ENCODE measurements around the gene PLK3. TPM values are rescaled to one million over a fixed set of nuclear protein-coding genes. Genes with fewer than 3 reads are reported as not detected.
A peak's percentile ranks its signal among the peaks of the same experiment; 100 is the strongest.
"Not testable (repeated sequence)": the region's sequence is repeated elsewhere in the genome, so short reads cannot be mapped to it uniquely, and the experiment has no call there.

The PLK3 gene
- total RNA-seq, 1 experiment from 2014 or later, result 14.6 TPM

DNA sequence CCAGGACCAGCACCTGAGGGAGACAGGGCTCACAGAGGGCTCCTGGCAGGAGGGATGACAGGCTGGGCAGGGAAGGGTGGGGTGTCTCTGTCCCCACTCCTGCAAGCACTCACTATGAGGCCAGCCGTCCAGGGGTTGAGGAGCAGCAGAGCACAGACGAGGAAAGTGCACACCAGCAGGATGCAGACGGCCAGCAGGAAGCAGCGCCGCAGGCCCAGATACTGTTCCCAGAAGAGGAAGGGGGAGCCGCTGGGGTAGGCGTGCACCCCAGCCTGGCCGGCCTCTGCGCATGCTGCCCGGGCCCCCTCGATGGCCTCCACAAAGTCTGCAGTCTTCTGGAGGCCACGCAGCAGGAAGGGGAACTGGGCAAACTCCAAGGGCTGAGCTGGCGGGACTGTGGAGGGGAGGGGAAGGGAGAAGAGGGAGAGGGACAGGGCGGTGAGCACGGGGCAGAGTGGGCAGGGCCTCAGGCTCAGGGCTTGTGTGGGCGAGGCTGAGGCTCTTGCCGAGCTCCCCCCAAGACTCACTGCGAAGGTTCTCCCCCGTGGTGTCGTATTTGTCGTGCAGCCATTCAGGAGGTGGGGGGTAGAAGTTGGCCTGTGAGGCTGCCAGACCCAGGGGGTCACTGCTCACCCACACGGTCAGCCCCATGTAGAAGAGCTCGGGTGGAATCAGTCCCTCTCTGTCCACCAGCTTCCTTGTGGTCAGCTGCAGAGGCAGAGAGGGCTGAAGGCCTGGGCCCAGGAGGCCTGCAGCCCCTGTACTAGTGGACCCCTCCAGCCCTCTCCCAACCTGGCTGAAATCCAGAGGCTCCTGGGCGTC, 26.4 kb downstream of the PLK3 start:
- DNase-seq (ENCODE audit: extremely low read depth, low read depth), result no peak

DNA sequence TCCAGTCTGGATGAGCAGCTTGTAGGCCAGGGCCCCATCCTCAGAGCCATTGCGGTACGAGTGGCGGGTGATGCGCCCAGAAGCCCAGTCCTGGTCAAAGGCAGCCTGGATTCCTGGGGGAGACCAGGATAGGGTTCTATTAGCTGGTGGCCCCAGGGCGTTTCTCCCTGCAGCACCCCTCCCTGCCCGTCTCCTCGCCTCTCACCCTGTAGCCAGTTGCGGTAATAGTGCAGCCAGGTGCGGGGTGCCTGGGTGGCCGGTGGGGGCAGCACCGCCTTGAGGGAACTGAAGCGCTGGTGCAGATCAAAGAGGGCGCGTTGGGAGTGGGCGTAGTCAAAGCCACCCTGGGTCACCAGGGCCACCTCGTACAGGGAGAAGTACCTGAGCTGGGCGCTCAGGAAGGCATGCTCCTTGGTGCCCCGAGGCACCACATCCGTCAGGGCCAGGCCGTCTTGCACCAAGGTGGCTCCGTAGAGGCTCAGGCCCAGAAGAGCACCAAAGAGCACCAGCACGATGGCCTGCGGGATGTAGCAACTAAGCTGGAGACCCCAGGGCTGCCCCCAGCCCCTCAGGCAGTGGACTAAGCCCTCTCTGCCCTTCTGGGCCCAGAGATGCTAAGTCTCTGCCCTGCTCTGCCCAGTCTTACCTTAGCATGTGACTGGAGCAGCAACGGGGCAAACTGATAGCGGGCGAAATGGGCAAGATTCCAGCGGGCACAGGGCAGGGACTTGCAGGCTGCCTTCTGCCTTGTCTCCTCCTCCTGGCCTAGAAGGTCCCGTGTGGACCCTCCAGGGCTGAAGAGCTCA, 27.2 kb downstream of the PLK3 start:
- no peak for DNase-seq (ENCODE audit: extremely low read depth, low read depth)

DNA sequence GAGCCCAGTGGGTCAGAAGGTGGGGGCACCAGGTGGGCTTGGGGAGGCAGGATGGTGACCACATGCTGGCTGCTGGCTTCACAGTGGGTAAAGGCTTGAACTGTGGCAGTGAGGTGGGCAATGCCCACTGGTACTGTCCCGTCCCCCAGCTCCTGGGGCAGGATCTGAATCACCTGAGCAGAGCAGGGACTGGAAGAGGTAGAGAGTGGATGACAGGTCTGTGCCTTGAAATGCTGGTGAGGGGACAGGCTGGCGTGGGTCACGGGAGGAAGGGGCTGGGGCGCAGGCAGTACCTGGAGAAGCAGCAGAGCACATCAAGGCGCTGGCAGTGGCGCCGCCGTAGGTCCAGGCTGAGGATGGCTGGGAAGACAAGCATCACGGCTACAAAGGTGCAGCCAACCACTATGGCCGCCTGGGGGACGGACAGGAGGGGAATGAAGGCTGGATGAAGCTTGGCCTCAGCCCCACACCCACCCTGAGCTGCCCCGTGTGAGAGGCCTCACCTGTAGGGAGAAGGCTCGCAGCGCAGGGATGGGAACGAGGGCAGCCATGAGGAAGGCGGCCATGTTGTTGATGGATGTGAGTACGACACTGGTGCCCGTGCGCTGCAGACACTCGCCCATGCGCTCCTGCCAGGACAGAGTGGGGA, 27.9 kb downstream of the PLK3 start:
- DNase-seq (ENCODE audit: extremely low read depth, low read depth), result no peak

DNA sequence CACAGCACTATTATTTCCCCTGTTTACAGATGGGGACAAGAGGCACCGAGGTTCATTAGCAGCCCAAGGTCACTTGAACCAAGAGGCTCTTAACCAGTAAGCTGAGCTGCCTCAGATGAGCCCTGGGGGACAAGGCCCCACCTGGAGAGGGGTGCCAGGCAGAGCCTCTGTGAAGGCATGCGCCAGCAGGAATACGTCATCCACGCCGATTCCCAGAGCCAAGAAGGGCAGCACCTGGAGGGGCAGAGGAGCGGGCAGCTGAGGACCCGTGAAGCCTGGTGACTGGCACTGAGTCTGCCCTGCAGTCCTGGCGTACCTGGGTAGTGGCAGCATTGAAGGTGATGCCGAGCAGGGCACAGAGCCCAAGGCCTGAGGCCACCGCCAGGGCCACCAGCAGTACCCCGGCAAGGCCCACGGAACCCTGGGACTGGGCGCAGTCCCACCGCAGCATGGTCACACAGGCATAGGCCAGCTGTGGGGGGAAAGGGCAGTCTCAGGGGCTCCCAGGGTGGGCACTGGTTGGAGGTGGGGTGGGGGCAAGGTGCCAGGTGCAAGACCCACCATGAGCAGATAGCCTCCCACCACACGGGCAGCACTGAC, 28.8 kb downstream of the PLK3 start:
- DNase-seq (ENCODE audit: extremely low read depth, low read depth), result no peak

DNA sequence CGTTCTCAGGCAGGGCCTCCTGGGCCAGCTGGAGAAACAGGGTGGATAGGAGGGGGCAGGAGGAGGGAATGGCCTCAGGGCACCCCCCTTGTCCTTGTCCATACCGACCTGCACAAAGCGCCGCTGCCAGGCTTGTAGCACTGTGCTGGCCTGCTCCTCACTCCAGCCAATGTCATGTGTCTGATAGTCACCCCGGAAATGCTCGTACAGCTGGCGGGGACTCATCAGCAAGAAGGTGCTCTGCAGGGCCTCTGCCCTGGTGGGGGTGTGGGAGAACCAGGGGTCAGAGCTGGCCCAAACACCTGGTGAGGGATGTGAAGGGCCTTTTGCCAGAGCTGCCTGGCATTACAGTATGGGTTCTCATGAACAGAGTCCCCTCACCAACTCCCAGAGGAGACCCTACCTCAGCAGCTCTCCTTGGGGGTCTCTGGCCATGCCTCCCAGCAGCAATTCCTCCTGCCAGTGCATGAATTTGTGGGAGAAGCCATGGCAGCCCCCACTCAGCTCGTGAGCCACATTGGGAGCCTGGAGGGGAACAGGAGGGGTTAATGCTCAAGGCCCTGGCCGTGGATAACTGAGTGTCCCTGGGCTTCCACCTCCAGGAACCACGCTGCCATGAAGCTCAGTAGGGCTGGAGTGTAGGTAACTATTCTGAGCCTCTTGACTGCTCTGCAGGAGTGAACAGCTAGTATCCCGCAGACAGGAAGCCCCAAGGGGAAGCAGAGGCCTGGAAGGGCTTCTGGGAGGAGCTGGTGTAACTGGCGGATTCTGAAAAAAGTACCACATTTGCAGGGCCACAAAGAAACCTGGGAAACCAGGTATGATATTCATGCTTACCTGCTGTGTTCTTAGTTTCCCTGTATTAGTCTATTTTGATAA, 29.6 kb downstream of the PLK3 start:
- DNase-seq (ENCODE audit: extremely low read depth, low read depth), result no peak

DNA sequence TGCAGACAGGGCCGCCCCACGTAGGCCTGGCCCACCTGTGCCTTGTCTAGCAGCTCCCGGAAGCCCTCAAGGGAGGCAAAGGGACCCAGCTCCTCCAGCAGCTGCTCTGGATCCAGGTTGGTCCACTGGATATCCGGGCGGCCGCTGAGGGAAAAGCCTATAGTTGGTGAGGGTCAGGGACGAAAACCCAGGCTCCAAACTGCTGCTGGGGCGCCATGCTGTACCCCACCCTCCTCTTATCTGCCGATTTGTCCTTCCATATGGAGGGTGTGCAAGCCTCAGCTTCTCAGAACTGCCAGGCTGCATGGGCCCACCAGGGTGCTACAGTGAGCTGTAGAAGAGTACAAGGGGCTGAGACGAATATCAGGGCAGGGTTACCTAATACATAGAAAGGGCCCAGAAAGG, 30.7 kb downstream of the PLK3 start:
- DNase-seq (ENCODE audit: extremely low read depth, low read depth), result no peak

DNA sequence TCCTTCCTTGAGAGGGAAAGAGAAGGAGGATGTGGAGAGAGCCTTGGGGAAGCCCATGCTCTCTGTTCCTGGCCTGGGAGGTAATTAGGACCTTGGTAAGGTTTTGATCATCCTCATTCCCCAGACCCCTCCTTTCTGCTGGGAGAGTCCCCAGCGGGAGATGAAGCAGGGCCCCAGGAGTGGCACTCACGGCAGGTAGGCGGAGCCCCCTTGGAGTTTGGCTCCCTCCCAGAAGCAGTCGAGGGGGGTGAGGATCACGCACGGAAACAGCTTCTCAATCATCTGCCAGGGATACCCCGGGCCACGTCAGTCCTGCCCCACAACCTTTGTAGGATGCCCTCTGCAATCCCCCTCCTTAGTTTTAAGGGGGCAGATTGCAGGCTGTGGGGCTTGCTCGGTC, 31.3 kb downstream of the PLK3 start:
- no peak for DNase-seq (ENCODE audit: extremely low read depth, low read depth)

DNA sequence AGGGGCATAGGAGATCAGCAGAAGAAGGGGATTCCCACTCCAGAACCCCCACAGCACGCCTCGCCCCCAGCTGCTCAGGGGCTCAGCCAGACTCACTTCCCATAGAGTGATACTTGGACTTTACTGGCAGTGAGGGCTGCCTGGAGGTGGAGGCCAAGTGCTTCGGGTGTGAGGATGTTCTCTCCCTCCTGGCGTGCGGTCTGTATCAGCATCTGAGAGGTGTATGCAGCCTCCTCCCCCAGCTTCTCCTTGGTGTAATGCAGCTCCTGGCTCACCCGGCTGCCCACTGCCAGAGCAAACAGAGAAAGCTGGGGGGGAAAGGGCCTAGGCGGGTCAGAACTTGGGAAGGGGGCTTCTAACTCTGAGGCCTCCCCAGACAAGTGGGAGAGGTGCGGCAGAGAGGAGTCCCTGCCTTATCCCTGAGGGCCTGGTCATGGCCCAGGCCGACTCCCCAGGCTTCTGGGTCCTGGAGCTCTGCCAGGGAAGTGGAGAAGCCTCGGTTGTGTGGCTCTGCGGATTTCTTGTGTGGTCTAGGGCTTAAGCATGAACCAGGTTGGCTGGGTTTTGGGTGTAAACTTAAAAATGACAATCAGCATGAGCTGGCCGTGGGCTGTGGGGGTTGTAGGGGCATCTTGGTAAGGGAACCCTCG, 32.0 kb downstream of the PLK3 start:
- DNase-seq (ENCODE audit: extremely low read depth, low read depth), result no peak

DNA sequence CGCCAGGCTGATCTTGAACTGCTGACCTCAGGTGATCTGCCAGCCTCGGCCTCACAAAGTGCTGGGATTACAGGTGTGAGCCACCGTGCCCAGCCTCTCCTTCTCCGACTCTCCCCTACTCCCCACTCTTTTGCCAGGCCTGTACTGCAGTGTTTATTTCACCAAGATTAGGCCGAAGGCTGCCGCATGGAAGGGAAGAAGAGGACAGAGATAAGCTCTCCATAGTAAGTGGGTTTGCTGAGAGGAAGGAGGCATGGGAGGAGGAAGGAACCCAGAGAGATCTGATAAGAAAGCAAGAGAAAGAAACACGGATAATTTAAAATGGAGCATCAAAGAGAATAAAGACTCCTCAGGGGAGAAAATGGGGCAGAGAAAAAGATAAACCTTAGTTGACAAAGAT, 34.2 kb downstream of the PLK3 start:
- no peak for DNase-seq (ENCODE audit: extremely low read depth, low read depth)

DNA sequence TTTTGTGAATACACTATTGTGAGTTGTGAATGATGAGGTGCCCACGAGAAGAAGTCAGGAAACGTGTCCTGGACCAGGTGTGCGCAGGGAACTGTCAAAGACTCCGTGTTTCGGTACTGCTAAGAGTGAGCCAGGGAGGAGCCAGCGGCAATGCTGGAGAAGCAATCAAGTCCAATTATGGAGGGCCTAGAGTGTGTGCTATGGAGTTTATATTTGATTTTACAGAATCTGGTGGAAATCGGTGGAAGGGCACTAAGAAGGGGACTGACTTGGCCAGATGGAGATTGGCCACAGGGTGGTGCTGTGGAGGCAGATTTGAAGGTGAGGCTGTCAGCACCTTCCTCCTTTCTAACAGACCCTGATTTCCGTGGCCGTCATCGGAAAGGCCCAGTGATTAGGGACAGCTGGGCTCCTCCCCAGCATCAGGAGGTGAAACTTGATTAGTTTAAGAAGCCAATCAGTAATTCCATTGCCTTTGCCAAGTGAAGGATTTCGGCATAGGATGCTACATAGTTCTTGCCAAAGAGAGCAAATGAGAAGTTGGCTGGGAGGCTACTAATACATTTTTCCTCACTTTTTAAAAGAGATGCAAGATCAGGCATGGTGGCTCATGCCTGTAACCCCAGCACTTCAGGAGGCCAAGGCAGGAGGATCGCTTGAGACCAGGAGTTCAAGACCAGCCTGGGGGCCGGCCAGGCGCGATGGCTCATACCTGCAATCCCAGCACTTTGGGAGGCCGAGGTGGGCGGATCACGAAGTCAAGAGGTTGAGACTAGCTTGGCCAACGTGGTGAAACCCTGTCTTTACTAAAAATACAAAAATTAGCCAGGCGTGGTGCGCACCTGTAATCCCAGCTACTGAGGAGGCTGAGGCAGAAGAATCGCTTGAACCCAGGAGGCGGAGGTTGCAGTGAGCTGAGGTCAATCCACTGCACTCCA, 35.8 kb downstream of the PLK3 start:
- DNase-seq (ENCODE audit: extremely low read depth, low read depth), result peak; percentile 67

DNA sequence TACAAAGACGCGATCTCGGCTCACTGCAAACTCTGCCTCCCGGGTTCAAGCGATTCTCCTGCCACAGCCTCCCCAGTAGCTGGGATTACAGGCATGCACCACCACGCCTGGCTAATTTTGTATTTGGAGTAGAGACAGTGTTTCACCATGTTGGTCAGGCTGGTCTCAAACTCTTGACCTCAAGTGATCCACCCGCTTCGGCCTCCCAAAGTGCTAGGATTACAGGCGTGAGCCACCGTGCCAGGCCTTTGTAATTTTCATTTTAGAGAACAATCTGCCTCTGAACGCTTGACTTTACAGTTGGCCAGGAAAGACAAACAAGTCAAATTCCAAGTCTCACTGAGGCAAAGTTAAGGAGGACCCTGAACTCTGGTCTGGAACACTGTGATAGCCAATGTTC, 38.1 kb downstream of the PLK3 start:
- DNase-seq (ENCODE audit: extremely low read depth, low read depth), result not testable (repeated sequence)

DNA sequence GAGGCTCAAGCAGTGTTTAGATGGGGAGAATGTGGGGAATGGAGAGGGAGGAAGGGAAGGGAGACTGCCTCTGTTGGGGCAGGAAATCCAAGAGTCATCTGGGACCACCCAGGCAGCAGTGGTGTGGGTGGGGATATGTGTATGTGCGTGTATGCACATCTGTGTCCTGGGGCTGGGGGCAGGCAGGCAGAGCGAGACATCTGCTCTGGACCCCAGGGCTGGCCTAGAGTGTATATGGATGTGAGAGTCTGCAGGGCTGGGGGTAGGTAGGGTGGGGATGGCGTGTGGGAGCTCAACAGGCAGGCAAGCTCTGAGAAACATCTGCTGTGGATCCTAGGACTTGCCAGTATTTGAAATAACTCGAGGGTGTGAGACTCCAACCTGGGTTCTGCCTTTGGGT, 39.4 kb downstream of the PLK3 start:
- no peak for DNase-seq (ENCODE audit: extremely low read depth, low read depth)

DNA sequence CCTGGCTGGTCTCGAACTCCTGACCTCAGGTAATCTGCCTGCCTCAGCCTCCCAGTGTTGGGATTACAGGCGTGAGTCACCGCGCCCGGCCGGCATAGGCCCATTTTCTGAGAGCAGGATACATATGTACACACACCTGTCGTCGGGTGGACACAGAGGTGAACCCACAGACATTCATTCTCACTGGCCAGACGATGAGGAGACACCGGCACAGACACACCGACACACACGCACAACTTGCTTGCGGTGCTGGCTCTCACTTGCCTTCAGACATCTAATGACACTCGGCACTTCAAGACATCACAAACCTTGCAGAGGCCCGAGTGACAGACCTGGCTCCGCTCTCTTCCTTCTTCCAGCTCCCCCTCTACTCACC, 42.3 kb downstream of the PLK3 start:
- DNase-seq (ENCODE audit: extremely low read depth, low read depth), result no peak

DNA sequence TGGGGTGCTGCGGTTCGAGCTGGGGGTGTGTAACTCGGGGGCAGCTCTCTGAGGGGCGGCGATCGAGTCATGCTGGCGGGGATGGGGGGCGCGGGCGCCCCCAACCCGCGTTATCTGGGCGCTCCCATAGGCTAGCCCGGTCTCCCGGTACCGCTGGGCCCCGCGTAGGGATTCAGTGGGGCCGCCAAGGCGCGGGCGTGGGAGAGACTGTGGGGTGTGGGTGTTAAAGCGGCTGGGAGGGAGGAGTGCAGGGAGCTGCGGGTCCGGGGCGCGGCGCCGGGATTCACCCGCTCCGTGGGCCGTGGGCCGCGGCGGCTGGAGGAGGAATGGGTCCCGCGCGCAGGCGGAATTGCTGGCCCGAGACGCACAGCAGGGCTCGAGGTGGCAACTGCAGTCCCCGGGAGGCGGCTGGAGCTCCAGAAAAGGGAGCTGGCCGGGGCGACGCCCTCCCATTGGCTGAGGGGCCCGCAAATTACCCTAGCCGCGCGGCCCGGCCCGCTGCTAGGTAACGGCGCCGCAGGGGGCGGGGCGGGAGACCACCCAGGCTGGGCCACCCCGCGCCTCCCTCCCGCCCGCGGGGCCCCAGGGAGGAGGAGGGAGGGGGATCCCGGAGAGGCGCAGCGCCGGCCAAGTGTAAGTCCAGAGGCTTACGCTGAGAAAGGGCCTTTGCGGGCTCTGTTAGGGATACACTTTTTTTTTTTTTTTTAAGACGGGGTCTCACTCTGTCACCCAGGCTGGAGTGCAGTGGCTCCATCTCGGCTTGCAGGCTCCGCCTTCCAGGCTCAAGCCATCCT, 42.9 kb downstream of the PLK3 start, which contains the start of gene PTCH2:
TSS of gene PTCH2 (minus strand) at position 392 of the 794 bp plus-strand sequence. CDS start at position 71, 321 bp downstream.
- peak; percentile 15 for DNase-seq (ENCODE audit: extremely low read depth, low read depth)

DNA sequence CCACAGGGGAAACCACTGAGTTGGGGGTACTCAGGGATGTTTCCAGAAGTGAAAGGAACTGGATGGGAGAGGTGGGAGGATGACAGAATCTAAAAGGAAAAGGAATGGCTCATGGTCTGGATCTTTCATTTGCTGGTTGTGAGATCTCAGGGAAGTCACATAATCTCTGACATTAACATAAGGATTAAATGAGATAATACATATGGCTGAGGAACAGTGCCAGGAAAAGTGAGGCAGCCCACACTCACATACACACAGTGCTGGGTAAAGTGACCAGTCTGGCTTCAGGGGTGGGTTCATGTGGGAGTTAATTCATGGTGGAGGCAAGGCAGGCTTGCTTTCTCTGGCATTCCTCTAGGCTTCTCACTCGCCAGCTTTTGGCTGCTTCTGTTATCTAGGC, 46.8 kb downstream of the PLK3 start:
- DNase-seq (ENCODE audit: extremely low read depth, low read depth), result no peak

DNA sequence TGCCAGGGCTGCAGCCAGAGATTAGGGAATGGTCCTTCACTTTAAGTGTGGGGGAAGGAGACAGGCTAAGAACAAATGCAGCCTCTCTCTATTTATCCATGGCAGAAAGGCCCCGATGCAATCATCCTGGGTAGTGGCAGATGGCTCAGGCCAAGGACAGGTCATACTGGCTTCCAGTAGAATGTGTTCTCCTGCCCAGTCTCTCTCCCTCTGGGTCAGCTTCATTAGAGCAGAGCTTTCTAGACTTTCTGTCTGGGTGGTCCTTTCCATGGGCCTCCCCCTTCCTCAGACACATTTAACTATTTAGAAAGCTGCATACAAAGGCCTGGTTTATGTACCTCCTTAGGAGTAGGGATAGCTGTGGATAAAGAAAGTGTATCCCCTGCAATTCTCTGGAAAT, 47.7 kb downstream of the PLK3 start:
- DNase-seq (ENCODE audit: extremely low read depth, low read depth), result no peak

DNA sequence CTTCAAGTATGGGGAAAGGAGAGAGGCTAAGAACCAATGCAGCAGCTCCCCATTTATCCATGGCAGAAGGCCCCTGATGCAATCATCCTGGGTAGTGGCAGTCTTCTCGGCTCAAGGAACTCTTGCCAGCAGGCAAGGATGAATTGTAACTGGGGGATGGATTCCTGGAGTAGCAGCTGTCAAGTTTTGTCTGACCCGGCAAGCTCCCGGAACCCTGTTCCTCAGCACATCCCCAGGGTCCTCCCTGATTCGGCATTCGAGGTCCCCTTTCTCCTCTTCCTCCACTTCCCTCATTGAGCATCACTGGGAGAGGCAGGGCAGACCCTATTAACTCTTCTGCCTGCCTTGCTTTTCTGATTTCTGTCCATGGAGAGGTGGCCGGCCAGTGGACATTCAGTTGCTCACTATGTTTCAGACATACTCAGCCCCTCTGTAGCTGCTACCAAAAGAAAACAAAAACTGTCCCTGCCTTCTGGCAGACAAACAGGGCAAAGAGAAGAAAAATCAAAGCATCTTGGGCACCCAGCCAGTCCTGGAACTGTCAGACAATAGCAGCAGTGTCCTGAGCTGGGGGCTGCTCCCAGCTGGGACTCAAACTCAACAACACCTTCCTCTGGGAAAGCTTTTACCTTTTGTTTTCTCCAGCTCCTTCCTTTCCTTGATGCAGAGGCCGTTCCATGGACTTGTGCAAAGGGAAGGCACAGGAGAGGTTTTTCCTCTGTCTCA, 48.4 kb downstream of the PLK3 start:
- no peak for DNase-seq (ENCODE audit: extremely low read depth, low read depth)
